Ovary (tissue), 3 donors: ENCODE measurements around the gene PATL2.

ENCODE experiments used
- CTCF ChIP-seq, 3 donors: fragments of 450-650 bp in 2 of 3; fragments of 200-600 bp in 1 of 3; IDR thresholded peaks; one replicate each; pipeline versions ENCODE4 v1.5.1 to v1.8.0; 2016 to 2022; ENCODE audit warnings: antibody characterized with exemption in 3 of 3, mild to moderate bottlenecking in 1 of 3
- EP300 ChIP-seq: sonication (generic); formaldehyde crosslinking; IDR thresholded peaks from one replicate; pipeline ENCODE4 v1.6.1; 2017; ENCODE audit warnings: antibody characterized with exemption
- POLR2A ChIP-seq: fragments of 450-650 bp; IDR thresholded peaks from one replicate; pipeline ENCODE4 v1.6.1; 2017; ENCODE audit warnings: antibody characterized with exemption, mild to moderate bottlenecking, moderate library complexity
- donor health status: DM: no; HTN: no; CAD: no.

- TF ChIP-seq EP300 (no peak), POLR2A (no peak), CTCF (IDR thresholded peaks at IDR 0.05) (no peak)
These were observed 15.0 kb upstream of the PATL2 start for GRCh38 chr15:44726136-44726535.
